Choroid plexus epithelial cell (primary cell): ENCODE data around the gene NECTIN4.

Source experiments
- DNase-seq: peaks from one replicate; pipeline ENCODE4 v3.0.0-alpha.2; 2010; ENCODE audit warnings: low read depth
- H3K4me3 ChIP-seq: 2 replicates; pipeline ENCODE4 v1.5.1; 2011; ENCODE audit warnings: low read depth, mild to moderate bottlenecking, control low read depth, low read length, moderate library complexity
- TF ChIP-seq, protein P1 (sequence below): conservative IDR thresholded peaks from 2 replicates; pipeline ENCODE4 v1.5.1; 2011; ENCODE audit warnings: low read depth, mild to moderate bottlenecking, control low read depth, inconsistent platforms, low read length, moderate library complexity

The NECTIN4 gene

GRCh38 chr1:161054805-161055204 is 34.6 kb downstream of the NECTIN4 start:
- no peak for DNase-seq
- H3K4me3 ChIP-seq = no peak overlapping the region
- TF ChIP-seq, protein P1, sequence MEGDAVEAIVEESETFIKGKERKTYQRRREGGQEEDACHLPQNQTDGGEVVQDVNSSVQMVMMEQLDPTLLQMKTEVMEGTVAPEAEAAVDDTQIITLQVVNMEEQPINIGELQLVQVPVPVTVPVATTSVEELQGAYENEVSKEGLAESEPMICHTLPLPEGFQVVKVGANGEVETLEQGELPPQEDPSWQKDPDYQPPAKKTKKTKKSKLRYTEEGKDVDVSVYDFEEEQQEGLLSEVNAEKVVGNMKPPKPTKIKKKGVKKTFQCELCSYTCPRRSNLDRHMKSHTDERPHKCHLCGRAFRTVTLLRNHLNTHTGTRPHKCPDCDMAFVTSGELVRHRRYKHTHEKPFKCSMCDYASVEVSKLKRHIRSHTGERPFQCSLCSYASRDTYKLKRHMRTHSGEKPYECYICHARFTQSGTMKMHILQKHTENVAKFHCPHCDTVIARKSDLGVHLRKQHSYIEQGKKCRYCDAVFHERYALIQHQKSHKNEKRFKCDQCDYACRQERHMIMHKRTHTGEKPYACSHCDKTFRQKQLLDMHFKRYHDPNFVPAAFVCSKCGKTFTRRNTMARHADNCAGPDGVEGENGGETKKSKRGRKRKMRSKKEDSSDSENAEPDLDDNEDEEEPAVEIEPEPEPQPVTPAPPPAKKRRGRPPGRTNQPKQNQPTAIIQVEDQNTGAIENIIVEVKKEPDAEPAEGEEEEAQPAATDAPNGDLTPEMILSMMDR = peak; percentile 17

GRCh38 chr1:161054232-161054631 is 35.1 kb downstream of the NECTIN4 start:
- no peak overlapping the region for H3K4me3 ChIP-seq
- no peak for DNase-seq
- TF ChIP-seq, protein P1 = no peak

DNA sequence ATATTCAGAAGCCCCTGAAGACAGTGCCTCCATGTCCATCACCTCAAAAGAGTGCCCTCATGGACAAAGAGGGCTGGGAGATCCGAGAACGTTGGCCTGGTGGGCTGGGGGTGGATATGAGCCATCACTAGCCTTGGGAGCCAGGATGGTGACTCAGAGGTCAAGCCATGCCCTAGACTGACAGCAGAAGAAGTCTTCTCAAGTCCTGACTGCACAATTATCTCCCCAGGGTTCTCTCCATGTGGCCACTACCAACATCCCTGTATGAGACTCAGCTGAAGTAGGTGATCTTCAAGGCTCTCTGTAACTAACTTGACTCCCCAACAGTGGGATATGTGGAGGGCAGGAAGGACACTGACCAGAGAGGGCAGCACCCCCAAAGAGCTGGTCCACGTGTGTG is 36.5 kb downstream of the NECTIN4 start:
- peak; percentile 15 for DNase-seq
- no peak overlapping the region for H3K4me3 ChIP-seq
- TF ChIP-seq, protein P1 = no peak

DNA sequence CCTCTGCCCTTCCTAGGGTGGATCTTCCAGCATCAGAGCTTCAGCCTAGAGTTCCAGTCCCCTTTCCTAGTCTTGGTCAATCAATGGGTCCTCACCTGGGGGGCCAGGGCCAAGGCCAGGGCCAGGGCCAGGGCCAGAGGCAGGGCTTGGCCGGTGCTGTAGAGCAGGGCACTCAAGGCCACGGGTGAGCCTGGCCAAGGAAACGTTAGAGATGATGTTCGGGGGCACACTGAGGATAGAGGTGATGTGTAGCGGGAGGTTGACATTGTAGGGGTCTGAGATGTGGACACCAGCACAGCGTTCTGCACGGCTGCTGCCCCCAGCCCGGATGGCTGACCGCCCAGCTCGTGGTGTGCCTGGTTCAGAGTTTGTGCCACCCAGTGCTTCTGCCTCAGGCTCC is 38.1 kb downstream of the NECTIN4 start:
- TF ChIP-seq, protein P1 = no peak
- no peak for DNase-seq
- H3K4me3 ChIP-seq = no peak overlapping the region

GRCh38 chr1:161048949-161049722 is 40.2 kb downstream of the NECTIN4 start:
- DNase-seq = no peak
- no peak overlapping the region for H3K4me3 ChIP-seq
- TF ChIP-seq, protein P1 = no peak

DNA sequence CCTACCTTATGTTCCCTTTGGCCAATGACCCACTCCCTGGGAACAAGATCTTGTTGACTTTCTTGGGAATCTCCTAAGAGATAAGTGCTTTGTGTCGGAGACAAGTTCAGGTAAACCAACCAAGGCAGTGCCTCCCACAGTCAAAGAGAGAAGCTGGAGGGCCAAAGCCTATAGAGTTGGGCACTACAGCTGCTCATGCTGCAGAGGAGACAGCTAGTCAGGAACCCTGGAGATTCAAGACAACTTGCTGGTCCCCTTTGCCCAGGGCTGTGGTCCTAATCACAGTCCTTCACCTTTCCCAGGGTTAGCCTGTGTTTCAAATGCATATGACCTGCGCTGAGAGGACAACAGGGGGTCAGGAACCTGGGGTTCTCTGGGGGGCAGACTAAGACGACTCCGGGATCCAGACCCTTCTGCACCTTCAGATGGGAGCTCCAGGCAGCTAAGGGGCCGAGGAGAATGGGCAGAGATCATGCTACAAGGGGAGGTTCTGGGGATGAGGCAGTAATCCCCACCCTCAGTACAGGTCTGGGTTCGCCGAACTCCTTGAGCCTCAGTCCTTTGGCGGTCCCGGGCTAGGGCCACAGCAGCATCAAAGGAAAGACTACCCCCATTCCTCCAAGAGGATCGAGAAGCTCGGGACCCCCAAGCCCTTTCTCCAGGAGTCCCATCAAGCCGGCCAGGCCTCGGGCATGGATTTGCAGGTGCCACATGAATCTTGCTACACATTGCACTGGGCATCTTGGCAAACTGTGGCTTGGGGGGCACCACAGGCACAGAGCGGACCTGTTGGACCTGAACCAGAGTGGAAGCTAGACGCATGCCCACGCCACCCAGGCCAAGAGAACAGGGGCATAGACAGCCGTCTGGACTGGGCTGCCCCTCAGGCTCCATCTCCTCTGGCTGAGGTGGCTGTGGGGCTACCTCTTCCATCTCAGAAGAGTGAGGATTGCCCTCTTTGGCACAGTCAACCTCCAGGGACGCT is 41.6 kb downstream of the NECTIN4 start:
- TF ChIP-seq, protein P1 = no peak
- no peak for DNase-seq
- no peak overlapping the region for H3K4me3 ChIP-seq
